HG03108 (cell line): ENCODE results near the gene CCM2.

Source experiments
- ATAC-seq: cut with Tn5 transposase; IDR thresholded peaks from one replicate; pipeline ENCODE4 v1.9.1; 2021; ENCODE audit warnings: moderate library complexity; ENCODE audit not compliant: unreplicated experiment

CCM2 gene

DNA sequence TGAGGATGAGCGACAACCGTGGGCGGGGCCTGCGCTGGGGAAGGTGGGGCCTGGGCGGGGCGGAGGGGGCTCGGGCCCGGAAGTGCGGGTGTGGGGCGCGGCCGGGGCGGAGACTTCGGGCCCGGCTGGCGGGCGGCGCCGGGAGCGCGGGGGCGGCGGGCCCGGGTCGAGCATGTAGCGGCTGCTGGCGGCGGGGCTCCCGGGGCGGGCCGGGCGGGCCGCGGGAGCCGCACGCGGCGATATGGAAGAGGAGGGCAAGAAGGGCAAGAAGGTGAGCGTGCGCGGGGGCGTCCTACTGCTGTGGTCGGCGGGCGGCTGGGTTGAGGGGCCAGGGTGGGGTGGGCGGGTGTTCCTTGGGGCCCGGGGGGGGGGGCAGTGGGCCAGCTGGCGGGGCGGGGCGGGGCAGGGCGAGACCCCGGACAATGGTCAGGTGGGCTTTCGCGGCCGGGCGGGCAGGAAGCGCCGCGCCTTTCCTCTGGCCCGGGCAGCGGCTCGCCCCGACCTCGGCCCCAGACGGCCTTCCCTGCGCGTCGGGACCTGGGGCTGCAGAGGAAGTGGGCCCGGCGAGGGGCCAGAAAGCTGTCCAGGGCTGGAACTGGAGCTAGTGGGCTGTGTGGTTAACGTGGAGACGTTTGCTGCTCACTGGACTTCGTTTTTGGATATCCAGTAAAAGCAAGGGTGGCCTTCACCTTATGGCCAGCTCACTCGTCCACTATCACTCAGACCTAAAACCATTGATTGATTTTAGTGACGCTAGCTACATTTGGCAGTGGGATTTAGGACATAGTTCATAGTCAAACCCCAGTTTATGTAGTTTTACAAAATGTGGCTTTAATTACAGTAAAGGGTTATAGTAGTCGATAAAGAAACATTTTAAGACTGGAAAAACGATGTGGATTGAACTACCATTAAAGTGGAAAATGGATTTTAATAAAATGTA is at the start of gene CCM2:
Gene CCM2 (plus strand): TSS at position 109 of the 940 bp plus-strand sequence. CDS start 133 bp downstream, at position 242.
- no peak for ATAC-seq

- no peak for ATAC-seq
Observed at GRCh38 chr7:44953156-44953555, 46.8 kb upstream of the CCM2 start.

- ATAC-seq = no peak
Observed at GRCh38 chr7:44955733-44956132, 44.3 kb upstream of the CCM2 start.

- no peak for ATAC-seq
Observed at GRCh38 chr7:44956157-44956766, 43.7 kb upstream of the CCM2 start.

DNA sequence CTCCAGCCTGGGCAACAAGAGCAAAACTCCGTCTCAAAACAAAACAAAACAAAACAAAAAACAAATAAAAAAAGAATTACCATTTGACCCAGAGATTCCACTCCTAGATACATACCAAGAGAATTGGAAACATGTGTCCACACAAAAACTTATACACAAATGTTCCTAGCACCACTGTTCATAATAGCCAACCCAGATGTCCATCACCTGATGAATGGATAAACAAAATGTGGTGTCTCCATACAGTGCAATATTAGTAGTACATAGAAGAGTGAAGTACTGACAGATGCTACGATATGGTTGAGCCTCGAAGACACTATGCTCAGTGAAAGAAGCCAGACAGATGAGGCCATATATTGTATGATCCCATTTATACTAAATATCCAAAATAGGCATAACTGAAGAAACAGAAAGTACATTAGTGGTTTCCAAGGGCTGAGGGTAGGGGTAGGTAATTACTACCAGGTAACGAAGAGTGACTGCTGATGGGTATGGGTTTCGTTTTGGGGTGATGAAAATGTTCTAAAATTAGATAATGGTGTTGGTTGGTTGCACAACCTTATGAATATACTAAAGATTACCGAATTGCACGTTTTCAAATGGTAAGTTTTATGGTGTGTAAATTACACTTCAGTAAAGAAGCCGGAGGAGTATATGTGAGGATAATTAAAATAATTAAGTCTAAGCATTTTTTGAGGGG is 41.2 kb upstream of the CCM2 start:
- ATAC-seq = no peak

- ATAC-seq = no peak
Observed at GRCh38 chr7:44959433-44959951, 40.5 kb upstream of the CCM2 start.

- ATAC-seq = no peak
Observed at GRCh38 chr7:44960011-44960580, 39.9 kb upstream of the CCM2 start.

DNA sequence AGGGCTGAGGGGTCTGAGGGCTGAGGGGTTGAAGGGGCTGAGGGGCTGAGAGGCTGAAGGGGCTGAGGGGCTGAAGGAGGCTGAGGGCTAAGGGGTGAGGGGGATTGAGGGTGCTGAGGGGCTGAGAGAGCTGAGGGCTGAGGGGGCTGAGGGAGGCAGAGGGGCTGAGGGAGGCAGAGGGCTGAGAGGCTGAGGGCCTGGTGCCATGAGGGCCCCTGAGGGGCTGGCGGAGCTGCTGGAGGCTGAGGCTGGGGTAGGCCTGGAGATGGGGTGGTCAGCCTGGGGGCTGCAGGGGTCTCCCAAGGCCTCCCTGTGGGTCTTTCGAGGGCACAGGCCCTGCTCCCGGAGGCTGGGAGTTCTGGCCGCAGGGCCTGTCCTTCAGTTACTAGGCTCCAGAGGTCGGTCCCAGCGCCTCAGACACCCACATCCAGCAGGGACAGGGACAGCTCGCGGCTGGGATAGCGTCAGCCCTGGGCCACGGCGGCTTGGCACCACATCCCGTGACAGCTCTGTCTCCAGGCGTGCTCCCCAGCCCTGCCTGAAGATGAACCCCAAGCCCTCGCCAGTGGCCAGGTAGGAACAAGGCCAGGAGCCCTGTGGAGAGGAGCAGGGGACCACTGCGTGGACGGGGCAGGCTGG is 38.0 kb upstream of the CCM2 start:
- ATAC-seq = no peak

DNA sequence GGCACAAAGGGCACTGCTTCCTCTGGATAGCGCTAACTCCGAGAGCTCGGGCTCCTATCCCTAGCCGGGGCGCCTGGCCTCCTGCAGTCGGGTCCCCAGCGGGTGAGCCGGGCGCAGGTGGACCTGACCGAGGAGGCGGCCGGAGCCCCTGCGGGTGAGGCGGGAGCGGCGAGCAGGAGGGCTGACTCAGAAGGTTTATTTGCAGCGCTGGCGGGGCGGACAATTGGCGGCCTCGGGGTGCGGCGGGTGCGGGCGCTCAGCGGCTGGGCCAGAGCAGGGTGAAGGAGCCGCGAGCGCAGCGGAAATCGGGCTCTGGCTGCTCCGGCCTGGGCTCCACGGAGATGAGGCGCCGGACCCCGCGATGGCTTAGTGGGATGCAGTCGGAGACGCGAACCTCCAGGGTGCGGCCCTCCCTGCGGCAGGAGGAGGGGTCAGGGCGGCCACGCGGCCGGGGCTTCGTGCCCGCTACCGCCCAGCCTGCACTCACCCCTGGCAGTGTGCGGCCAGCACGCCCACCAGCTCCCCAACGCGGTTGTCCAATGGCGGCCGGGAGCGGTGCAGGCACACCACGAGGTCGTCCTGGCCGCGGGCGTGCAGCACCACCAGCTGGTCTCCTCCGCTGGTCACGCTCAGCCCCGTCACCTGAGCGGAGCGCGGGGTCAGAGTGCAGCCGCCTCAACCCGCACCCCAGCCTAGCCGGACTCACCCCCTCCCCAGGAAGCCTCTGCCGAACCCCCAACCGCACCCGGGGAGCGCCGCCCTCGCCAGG is 37.3 kb upstream of the CCM2 start:
- ATAC-seq = no peak

- ATAC-seq = no peak
Observed at GRCh38 chr7:44963364-44964290, 36.4 kb upstream of the CCM2 start.

DNA sequence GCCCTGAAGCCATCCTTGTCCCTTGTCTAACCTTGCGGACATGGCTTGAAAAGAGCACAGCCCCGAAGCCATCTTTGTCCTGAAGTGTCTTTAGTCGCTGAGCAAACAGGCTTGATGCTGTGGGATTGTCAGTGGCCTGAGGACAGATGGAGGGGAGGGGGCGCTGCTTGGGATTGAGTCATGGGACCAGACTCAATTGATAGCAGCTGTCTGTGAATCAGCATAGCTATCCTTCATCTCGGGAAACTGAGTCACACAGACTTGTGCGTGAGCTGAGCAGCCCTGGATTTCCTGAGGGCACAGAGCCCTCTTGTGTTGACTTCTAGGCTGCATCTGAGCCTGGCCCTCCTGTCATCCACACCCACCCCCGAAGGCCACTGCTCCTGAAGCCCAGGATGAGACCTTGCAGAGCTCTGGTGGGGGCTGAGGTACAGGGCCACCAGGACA is 35.6 kb upstream of the CCM2 start:
- no peak for ATAC-seq

- no peak for ATAC-seq
Observed at GRCh38 chr7:44964831-44965440, 35.1 kb upstream of the CCM2 start.

DNA sequence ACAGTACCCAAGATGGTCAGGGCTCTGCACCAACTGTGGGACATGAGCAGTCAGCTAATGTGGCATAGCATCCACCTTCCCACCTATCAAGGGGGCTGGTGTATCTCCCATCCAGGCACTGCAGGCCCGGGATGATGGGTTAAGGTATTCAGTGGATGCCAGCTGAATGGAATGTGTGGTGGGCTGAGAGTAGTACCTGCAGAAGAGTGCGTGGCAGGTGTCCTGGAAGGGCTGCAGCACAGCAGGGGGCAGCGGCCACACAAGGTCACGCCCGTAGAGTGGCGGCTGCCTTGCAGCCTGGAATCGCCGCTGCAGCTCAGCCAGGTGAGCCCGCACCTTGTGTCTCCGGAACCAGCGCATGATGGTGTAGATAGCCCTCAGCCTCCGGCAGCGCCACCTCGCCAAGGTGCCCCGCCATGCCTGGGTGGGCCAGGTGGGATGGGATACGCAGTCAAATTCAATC is 34.5 kb upstream of the CCM2 start:
- no peak for ATAC-seq

GRCh38 chr7:44965937-44966730 is 33.9 kb upstream of the CCM2 start:
- ATAC-seq = no peak

DNA sequence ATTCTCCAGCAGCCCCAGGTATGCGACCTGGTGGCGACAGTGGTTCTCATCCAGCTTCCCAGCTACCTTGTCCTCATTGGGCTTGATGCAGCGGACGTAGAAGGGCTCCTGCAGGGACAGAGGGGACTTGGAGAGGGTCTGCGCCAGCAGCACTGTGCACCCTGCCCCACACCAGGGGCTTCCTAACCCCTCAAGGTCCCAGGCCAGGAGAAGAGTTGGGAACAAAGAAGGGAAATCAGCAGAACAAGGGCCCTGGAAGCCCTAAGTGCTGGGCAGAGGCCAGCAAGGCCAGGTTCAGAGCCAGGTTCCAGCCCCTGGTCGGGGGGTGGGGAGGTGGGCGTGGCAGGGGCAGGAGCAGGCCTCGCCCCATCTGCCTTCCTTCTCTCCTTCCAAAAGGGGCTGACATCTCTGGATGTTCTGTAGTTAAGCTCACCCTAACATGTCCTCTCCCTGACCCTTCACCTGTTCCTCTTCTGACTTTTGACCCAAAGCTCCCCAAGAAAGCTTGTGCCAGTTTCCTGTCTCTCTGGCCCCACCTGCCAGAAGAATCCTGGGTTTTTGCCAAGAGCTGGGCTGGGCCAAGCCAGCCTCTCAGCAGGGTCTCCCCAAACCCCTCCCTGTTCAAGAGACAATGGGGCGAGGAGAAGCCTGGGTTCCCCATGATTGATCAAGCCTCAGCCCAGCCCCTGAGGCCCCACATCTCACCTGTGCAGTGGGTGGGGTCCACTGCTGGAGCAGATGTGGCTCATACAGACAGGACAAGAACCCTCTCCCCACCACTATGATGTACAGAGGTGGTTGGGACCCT is 33.1 kb upstream of the CCM2 start:
- no peak for ATAC-seq
